Endodermal cell (in vitro differentiated cells): ENCODE measurements around the gene ABHD14A. TPM values are rescaled to one million over a fixed set of nuclear protein-coding genes. Genes with fewer than 3 reads are reported as not detected.
A peak's percentile ranks its signal among the peaks of the same experiment; 100 is the strongest.

Source experiments
- DNase-seq: peaks from one replicate; pipeline ENCODE4 v3.0.0-alpha.2; 2017
- H3K27ac ChIP-seq: 2 replicates; pipeline ENCODE4 v1.5.1; 2013; ENCODE audit warnings: mild to moderate bottlenecking, low read depth, low read length, moderate library complexity
- H3K27me3 ChIP-seq: 2 replicates; pipeline ENCODE4 v1.6.1; 2013; ENCODE audit warnings: mild to moderate bottlenecking, low read length, moderate library complexity; ENCODE audit not compliant: insufficient read depth, control insufficient read depth, poor library complexity, severe bottlenecking
- H3K36me3 ChIP-seq: 2 replicates; pipeline ENCODE4 v1.7.0; 2013; ENCODE audit warnings: mild to moderate bottlenecking, low read length, moderate library complexity; ENCODE audit not compliant: control insufficient read depth, insufficient read depth
- H3K4me1 ChIP-seq: one replicate; pipeline ENCODE4 v1.7.0; 2013; ENCODE audit warnings: low read length; ENCODE audit not compliant: control insufficient read depth, insufficient read depth
- H3K4me3 ChIP-seq: 2 replicates; pipeline ENCODE4 v1.5.1; 2013; ENCODE audit warnings: mild to moderate bottlenecking, low read length, moderate library complexity
- H3K9ac ChIP-seq: 2 replicates; pipeline ENCODE4 v1.6.1; 2013; ENCODE audit warnings: mild to moderate bottlenecking, low read length, moderate library complexity; ENCODE audit not compliant: poor library complexity, severe bottlenecking; ENCODE audit errors: extremely low read depth
- H3K9me3 ChIP-seq: 2 replicates; pipeline ENCODE4 v1.6.1; 2013; ENCODE audit warnings: mild to moderate bottlenecking, low read length, moderate library complexity; ENCODE audit not compliant: control insufficient read depth
- H3K27ac Mint-ChIP-seq: 2 replicates; pipeline ENCODE4 v1.8.0; 2020; ENCODE audit warnings: mixed read lengths
- H3K27me3 Mint-ChIP-seq: 2 replicates; pipeline ENCODE4 v1.8.0; 2021; ENCODE audit warnings: mild to moderate bottlenecking, mixed read lengths; ENCODE audit not compliant: insufficient read depth
- H3K36me3 Mint-ChIP-seq: 2 replicates; pipeline ENCODE4 v1.8.0; 2020; ENCODE audit warnings: low read depth, mixed read lengths
- H3K4me1 Mint-ChIP-seq: 2 replicates; pipeline ENCODE4 v1.8.0; 2020; ENCODE audit warnings: mixed read lengths
- H3K4me3 Mint-ChIP-seq: 2 replicates; pipeline ENCODE4 v1.8.0; 2020; ENCODE audit warnings: mild to moderate bottlenecking, moderate library complexity, mixed read lengths
- H3K9me3 Mint-ChIP-seq: 2 replicates; pipeline ENCODE4 v1.8.0; 2020; ENCODE audit warnings: mild to moderate bottlenecking, mixed read lengths
- CTCF ChIP-seq: fragments of 200-600 bp; sonication (generic); conservative IDR thresholded peaks from 2 replicates; pipeline ENCODE4 v1.5.0; 2021; ENCODE audit warnings: antibody characterized with exemption, mild to moderate bottlenecking
- WGBS, 2 experiments: methylation state at CpG; one replicate each; pipeline versions ENCODE4 v1.1.5 to v1.1.7; 2013; ENCODE audit warnings: missing lambda C conversion rate in 2 of 2, mixed read lengths in 1 of 2; ENCODE audit not compliant: insufficient coverage in 1 of 2, insufficient read length in 1 of 2; 5-methylcytosine and 5-hydroxymethylcytosine counted together
- total RNA-seq, 2 donors: library from RNA; stranded (reverse); fragmentation: NEBNext Ultra II Directional in 1 of 2; extraction: Animal tissue kit (Norgen Biotek cat#: 25700) in 1 of 2; gene quantifications; 2 replicates in 1 of 2; 3 replicates in 1 of 2; pipeline ENCODE4 v1.2.1, GENCODE V29; 2021

The ABHD14A gene
- total RNA-seq, 2 donors from 2014 or later, result 9.6 to 10.1 TPM

- peak within 1 kb of the TSS; percentile 40 for H3K4me3 Mint-ChIP-seq
- no peaks in the 10 kb centered on the region for H3K4me1 ChIP-seq
- H3K27ac ChIP-seq, result no peak within 1 kb of the TSS
- H3K9ac ChIP-seq, result no peak within 1 kb of the TSS
- H3K9me3 Mint-ChIP-seq, result no peaks in the 10 kb centered on the region
- H3K27me3 Mint-ChIP-seq, result peaks cover 55% of the 10 kb centered on the region
- no peak within 1 kb of the TSS for H3K27ac Mint-ChIP-seq
- no peak for TF ChIP-seq CTCF
- peaks cover 35% of the 10 kb centered on the region for H3K27me3 ChIP-seq
- peaks cover 35% of the 10 kb centered on the region for H3K36me3 ChIP-seq
- DNase-seq, result no peak
- H3K4me3 ChIP-seq, result no peak within 1 kb of the TSS
- no peaks in the 10 kb centered on the region for H3K9me3 ChIP-seq
- H3K4me1 Mint-ChIP-seq, result peaks cover 2% of the 10 kb centered on the region
- 40 to 49% methylated on average over 19 to 33 of the region's 33 CpGs for WGBS, 2 experiments
- H3K36me3 Mint-ChIP-seq, result peaks cover 11% of the 10 kb centered on the region
Measured at GRCh38 chr3:51955175-51955892, 19.5 kb upstream of the ABHD14A start, which contains the start of gene GPR62. GPR62 (plus strand) TSS chr3:51955381; CDS start chr3:51955653, 272 bp downstream.

GRCh38 chr3:51955893-51956770 is 18.7 kb upstream of the ABHD14A start:
- DNase-seq, result peak; percentile 91
- Mint-ChIP-seq H3K27me3 (peaks cover 47% of the 10 kb centered on the region), H3K36me3 (peaks cover 13% of the 10 kb centered on the region), H3K9me3 (no peaks in the 10 kb centered on the region), H3K4me3 (peak overlapping the region; percentile 40), H3K4me1 (peaks cover 2% of the 10 kb centered on the region), H3K27ac (no peak overlapping the region)
- Histone ChIP-seq H3K36me3 (peaks cover 42% of the 10 kb centered on the region), H3K27ac (no peak overlapping the region), H3K4me3 (no peak overlapping the region), H3K27me3 (peaks cover 27% of the 10 kb centered on the region), H3K9ac (no peak overlapping the region), H3K4me1 (no peaks in the 10 kb centered on the region), H3K9me3 (no peaks in the 10 kb centered on the region)
- TF ChIP-seq CTCF, result peak; percentile 78
- 18 to 22% methylated on average over 52 to 97 of the region's 97 CpGs for WGBS, 2 experiments

GRCh38 chr3:51957520-51958205 is 17.2 kb upstream of the ABHD14A start:
- peak; percentile 34 for TF ChIP-seq CTCF
- no peak overlapping the region for H3K9ac ChIP-seq

More at GRCh38 chr3:51957520-51958205, 17.2 kb upstream of the ABHD14A start:
- Mint-ChIP-seq H3K27ac (no peak overlapping the region), H3K36me3 (peaks cover 13% of the 10 kb centered on the region), H3K27me3 (peaks cover 34% of the 10 kb centered on the region), H3K4me1 (peaks cover 9% of the 10 kb centered on the region), H3K9me3 (no peaks in the 10 kb centered on the region), H3K4me3 (no peak overlapping the region)
- no peak overlapping the region for H3K4me3 ChIP-seq
- no peak for DNase-seq
- H3K4me1 ChIP-seq, result peaks cover 7% of the 10 kb centered on the region
- WGBS, 2 experiments, result 92 to 94% methylated on average over 11 to 15 of the region's 15 CpGs
- peaks cover 24% of the 10 kb centered on the region for H3K27me3 ChIP-seq
- H3K27ac ChIP-seq, result no peak overlapping the region
- no peaks in the 10 kb centered on the region for H3K9me3 ChIP-seq
- H3K36me3 ChIP-seq, result peaks cover 51% of the 10 kb centered on the region
